ENCODE results near the gene GPR31.

GPR31 gene

DNA sequence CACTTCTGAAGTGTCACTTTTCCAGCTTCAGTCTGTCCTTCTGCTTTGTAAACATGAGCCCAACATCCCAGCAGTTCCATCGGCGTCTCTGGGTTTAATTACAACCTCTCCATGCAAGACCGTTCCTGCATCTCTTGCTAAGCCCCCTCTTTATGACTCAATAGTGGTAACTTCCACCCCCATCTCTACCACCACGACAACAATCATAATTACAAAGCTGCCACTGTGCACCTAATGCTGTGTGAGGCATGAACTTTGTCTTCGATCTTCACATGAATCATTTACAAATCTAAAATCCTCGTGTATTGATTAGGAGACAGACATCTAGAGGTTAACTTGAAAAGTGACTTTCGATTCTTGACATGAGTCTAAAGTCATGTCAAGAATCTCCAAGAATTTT is 39.8 kb downstream of the GPR31 start:
- DNase-seq (ENCODE audit: low spot score): no peak

DNA sequence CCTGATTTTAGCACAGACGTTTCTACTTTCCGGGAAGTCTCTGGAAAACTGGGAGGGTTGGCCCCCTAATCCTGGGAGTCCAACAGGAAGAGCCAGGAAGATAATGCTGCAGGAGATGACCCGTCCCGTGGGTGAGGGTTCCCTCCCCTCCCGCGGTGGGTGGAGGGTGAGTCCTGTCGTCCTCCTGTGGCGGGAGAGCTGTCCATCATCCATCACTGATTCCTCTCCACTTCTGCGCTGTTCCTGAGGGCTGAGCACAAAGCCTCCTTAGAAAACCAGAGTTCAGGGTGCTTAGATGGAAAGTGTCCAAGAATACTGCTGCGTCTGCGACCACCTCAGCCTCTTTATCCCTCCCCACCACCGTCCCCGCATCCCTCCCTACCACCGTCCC is 40.9 kb downstream of the GPR31 start:
- DNase-seq (ENCODE audit: low spot score): no peak

DNA sequence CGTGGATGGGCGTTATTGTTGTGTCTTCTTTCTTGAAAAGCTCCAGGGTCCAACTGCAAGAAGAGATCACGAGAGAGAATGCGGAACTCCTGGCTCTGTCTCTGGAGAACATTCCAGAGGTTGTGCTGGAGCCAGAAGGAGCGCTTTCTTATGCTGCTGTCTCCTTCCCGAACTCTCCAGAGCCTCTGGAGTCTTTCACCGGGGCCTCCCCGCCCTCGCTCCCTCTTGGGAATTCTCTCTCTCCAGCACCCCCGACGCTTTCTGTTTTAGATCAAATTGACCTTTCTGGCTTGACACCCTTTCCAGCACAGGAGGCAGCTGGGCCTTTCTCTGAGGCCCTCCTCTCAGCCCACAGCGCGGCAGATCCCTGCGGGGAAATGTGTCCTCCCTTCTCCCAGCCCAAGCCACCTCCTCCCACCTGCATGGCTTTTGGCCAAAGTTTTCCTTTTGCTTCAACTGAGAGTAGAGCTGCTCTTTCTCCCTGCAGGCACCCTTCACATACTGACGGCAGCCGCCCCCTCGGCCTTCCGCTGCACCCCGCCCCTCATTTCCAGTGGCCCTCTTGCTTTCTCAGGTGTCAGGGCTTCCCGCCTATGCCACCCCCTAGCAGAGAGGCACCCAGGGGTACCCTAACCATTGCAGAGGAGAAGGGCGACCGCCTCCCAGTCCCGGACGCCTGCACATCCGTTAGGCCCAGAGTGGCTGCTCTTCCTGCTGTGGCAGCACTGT is 41.5 kb downstream of the GPR31 start:
- DNase-seq (ENCODE audit: low spot score): no peak

DNA sequence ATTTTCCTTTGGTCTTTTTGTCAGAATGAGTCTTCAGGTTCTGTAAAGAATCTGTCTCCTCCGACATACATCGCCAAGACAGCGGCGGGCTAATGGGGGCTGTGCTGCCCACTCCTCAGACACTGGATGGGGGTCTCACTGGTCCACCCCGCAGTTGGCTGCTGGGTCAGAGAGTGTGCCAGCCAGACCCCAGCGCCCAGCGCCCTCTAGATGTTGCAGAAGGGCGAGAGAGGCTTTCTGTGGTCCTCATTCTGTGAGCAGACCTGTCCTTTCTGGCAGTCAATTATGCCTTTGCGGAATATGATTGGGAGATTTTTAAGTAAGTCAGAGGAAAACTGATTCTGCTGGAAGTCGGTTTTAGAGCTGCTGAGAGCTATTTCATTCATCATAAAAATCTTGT is 42.7 kb downstream of the GPR31 start:
- no peak for DNase-seq (ENCODE audit: low spot score)

DNA sequence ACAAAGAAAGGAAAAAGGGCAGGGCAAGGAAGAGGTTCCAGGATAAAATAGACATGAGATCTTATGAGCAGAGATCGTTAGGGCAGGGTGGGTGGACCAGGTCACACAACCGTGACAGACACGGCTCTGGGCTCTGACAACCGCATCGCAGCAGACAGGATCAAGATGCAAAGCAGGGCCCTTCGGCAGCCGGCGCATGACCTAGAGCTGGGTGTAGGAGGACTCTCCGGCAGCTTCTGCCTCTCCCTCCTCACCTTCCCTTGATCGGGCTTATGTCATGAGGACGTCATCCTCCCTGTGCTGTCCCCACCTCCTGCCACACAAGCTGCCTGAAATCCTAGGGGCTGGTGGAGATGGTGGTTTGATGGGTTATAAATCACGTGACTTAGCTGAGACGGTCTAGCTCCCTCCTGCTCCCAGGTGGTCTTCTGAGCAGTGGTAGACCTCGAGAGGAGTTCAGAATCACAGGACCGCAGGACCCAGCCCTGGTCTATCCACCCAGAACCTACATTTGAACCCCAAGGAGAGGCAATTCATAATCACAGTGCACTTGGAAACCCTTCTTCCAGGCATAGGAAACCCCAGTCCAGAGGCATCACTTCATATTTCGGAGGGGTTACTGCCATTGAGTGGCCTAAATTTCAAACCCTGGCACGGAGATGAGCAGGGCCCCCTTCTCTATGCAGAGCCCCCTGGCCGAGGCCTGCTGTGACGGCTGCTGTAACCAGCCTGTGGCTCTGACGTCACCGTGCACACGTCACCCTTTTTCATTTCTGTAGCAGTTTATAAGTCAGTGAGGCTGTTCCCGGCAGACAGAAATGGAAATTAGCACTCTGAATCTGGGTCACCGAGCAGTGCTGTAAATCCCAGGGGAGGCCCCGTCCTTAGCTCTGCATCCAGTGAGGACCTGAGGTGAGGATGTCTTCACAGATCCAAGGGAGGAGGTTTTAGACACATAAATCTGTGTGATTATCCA is 43.6 kb downstream of the GPR31 start:
- no peak for DNase-seq (ENCODE audit: low spot score)

DNA sequence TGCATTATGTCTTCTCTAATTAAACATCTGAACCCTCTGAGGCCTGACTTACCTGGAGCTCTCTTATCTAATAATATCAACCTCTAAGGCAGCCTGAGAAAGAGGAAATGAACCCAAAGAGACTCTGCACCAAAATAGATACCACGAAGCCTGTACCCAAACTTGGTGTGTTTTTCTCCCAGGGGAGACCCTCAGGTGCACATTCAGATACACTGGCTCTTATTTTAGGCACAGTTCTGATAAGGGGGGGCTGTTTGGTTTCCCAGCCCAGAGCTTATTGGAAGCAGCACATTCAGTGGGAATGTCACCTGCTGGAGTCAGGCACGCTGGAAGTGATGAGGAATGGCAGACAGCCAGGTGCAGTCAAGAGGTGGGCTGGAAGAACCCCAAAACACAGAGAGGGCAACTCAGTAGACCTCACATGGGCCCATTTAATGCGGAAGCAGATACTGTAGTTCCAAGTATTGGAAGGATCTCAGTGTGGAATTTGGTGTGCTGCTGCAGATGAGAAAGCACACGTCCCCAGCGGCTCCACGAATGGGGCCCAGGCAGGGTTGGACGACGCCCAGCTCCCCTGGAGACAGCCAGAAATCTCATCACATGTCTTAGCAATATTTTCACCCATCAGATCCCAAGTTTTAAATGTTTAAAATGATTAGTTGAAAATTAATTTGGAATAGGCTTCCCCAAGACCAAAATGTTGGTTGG is 44.6 kb downstream of the GPR31 start:
- no peak for DNase-seq (ENCODE audit: low spot score)

DNA sequence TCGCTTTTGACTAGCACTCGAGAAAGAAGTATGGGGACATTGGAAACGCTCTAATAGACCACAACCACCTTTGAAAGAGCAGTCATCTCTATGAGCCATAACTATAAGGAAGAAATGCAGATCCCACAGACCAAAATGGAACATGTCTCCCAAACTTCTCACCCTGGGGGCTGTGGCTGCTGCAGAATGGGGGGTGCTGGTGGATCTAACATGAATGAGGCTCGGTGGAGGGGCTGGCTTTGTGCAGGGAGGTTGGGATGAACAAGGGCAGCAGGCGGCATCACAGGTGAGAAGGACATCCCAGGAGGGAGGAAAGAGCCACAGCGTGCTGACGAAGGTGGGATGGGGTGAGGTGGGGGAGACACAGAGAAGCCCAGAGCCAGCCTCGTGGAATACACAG is 45.4 kb downstream of the GPR31 start:
- DNase-seq (ENCODE audit: low spot score): no peak

DNA sequence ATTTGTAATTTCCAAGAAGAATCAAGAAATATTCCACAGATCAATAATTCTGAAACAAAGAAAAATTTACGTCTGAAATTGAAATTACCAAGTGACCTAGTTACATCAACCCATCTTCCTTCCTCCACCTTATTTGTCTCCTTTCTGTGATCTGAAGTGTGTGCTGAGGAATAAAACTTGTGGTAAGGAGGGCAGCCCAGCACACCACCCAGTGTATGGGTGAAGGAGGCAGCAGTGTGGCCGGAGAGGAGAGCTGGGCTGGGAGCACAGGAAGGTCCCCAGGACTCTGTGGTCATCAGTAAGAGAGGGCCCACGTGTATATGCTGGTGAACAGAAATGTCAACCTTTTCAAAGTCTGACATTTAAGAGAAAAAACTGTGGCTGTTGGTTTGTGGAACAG is 46.2 kb downstream of the GPR31 start:
- DNase-seq (ENCODE audit: low spot score): no peak

DNA sequence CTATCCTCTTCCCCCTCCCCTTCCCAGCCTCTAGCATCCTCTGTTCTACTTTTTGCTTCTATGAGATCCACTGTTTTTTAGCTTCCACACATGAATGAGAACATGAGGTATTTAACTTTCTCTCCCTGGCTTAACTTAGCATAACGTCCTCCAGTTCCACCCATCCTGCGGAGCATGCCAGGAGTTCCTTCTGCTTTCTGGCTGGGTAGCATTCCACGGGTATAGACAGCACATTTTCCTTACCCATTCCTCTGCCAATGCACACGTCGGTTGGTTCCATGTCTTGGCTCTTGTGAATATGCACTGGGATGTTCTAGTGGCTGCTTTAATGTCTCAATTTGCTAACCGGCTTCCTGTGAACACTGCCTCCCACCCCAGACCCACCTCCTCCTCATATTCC is 48.1 kb downstream of the GPR31 start:
- DNase-seq (ENCODE audit: low spot score): no peak

DNA sequence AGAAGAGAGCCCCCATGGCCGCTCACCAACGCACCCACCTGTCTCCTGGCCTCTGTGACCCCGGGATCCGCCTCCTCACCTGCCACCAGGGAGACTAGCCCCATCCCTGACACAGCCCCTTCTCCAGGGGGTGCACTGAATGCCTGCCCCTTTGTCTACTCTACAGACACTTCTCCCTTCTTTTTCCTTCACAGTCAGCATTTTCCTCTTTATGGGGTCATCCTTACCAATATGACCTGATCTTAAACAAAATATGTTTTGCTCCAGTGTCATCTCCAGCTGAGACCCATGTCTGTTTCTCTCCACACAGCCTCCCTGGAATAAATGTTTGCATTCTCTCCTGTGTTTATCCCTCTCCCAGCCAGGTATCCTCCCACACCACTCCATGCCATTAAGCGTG is 49.5 kb downstream of the GPR31 start:
- DNase-seq (ENCODE audit: low spot score): no peak

DNA sequence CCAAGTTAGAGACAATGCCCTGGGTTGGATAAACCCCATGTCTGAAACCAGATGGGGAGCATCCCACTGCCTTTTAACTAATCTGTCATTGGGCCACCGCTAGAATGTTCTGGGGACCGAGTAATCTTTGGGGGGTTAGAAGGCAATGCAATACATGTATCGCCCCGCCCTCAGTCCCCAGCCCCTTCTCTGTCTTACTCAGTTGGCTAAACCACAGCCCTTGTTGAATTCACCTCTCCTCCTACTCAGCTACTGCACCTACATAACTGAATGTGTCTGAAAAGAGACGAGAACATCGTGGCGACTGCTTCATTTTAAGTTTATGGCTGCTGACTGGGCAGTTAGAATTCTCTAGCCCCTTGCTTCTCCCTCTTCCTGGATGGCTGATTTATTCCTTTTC is 50.0 kb downstream of the GPR31 start:
- DNase-seq (ENCODE audit: low spot score): no peak

DNA sequence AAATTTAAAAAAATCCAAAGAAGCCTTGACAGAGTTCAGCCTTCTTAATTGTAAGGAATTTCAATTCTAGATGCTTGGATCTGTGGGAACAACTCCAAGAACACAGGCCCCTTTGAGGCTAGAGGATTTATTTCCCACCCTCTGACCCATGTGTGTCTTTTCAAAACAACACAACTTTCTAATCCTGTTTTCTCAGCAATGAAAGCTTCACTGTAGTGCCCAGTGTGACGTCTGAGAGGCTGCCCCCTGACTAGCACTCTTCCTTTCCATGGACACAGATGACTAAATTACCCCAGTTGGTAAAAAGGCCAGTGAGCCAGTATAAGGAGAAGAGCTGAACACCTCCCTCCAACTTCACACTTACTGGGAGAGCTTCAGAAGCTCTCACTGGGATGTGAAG is 51.4 kb downstream of the GPR31 start:
- no peak for DNase-seq (ENCODE audit: low spot score)

All from AG08396 (cell line).